Left colon (tissue), 2 donors: ENCODE measurements around the gene C1QB. TPM values are rescaled to one million over a fixed set of nuclear protein-coding genes. Genes with fewer than 3 reads are reported as not detected.
A peak's percentile ranks its signal among the peaks of the same experiment; 100 is the strongest.

Experiments
- ATAC-seq: fragments of 200-7000 bp; cut with Tn5 transposase; one replicate; pipeline ENCODE4 v1.9.1; 2020; ENCODE audit warnings: mild to moderate bottlenecking, moderate library complexity
- DNase-seq, 2 donors: peaks; one replicate each; pipeline ENCODE4 v3.0.0-alpha.2; 2020
- intact Hi-C, 2 donors: fragments of 100-400 bp; cut with DNase I in 1 of 2; cut with micrococcal nuclease in 1 of 2; formaldehyde crosslinking; loops; one replicate each; pipeline versions ENCODE4 v1.11.2 to v1.14.0; 2022; cut with DNase I, micrococcal nuclease
- microRNA-seq, 2 donors: library from miRNA; unstranded; fragments of <30 nt; microRNA quantifications; one replicate each; pipeline versions ENCODE4 v1.1.0 to v1.2.0, GENCODE V29; 2020
- total RNA-seq, 2 donors: library from RNA; stranded (reverse); fragmentation: NEBNext Ultra II Directional; extraction: Animal tissue kit (Norgen Biotek cat#: 25700); gene quantifications; one replicate each; pipeline ENCODE4 v1.2.1, GENCODE V29; 2021
- donor health status: DM: no; HTN: no; CAD: no.
- donor health status: DM: yes; HTN: yes; CAD: no.

Gene C1QB
- total RNA-seq, 2 donors from 2014 or later, result 32.5 to 150 TPM

DNA sequence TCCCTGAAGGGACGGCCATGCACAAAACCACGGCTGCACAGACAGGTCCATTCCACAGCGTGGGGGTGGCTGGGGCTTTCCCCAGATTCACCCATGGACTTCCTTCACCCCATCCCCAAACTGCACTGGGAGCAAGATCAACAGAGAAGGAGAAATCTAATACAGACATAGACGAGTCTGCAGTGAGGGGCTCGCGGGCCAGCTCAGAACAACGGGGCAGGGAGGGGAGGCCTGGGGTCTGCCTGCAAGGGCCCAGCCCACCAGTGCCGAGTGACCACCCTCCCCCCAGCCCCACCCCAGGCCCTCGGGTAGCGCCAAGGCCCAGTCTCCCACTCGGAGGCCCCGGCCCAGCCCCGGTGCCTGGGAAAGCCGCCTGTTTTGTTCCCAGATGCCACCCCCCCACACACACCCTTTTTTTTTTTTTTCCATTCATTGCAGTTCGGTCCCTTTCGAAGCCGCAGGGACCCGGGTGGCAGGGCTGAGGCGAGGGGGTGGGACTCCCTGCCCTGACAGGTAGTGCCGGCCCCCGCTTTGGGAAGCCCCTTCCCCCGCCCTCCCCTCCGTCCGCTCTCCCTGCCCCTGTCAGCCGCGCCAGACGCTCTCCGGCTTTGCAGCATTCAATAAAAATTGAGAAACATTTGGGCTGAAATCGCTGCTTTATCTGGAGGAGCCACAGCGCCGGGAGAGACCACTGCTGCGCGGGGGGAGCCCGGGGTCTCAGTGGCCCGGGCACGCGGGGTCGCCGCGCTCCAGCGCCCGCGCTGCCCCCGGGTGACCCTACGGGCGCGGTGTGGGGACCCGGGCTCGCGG is 57.1 kb downstream of the C1QB start:
- DNase-seq (peak in 1 of 2 donors; percentile 72), ATAC-seq (peak; percentile 27)
- intact Hi-C loops, result loop anchor here in 1 of 2 donors (10.0 kb wide), 1 partner anchor 175 kb away; no protein-coding TSS in a partner anchor

DNA sequence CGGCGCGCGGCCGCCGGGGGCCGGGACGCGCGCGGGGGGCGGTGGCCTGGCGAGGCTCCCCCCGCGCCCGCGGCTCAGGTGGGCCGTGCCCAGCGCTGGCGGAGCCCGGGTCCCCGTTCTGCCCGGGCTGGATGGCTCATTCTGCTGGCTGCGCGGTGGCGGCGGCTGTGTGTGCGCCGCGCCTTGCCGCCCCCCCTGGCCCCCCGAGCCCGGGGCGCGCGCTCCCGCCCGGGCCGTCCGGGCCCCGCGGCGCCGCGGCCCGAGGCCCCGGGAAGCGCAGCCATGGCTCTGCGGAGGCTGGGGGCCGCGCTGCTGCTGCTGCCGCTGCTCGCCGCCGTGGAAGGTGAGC is 57.6 kb downstream of the C1QB start, which contains the start of gene EPHB2:
TSS of gene EPHB2 (plus strand) at position 139 of the 349 bp plus-strand sequence. CDS start at position 283, 144 bp downstream.
- DNase-seq (peak in 1 of 2 donors; percentile 67), ATAC-seq (peak; percentile 48)
- intact Hi-C loops, result no loop called here

DNA sequence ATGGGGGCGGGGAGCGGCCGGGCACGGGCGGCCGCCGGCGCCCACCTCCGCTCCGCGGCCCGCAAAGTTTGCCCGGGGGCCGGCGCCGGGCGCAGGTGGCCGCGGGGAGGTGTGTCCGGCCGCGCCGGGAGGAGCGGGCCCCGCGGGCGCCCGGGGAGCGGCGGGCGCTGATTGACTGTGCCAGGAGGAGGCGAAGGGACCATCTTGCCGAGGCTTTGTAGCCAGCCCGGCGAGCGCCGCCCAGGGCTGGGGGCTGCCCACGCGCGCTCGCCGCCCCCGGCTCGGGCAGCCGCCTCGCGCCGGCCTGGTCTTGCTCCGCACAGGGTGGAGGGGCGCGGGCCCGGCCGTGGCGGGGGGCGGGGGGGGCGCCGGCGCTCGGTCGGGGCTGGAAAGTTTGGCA is 58.0 kb downstream of the C1QB start:
- ATAC-seq, result peak; percentile 6
- intact Hi-C loops, result no loop called here
- DNase-seq, result no peak

Small RNA genes lying within 50 kb of the gene (microRNA-seq; reads per million reads assigned to microRNA genes)
- 0 reads per million in 2 donors for gene MIR6127

Other genes starting within 250 kb of the C1QB start
- gene ZBTB40, start 201.4 kb upstream of the C1QB start, total RNA-seq, result 10 to 100 TPM; 12.7 to 14.0 TPM
- not detected for gene EPHA8, start 89.7 kb upstream of the C1QB start, total RNA-seq
- 100 to 1,000 TPM in 1 of 2 donors, 10 to 100 TPM in 1; 22.8 to 129 TPM for gene C1QA, start 16.6 kb upstream of the C1QB start, total RNA-seq
- 100 to 1,000 TPM in 1 of 2 donors, 10 to 100 TPM in 1; 32.3 to 147 TPM for gene C1QC, start 9.6 kb upstream of the C1QB start, total RNA-seq
- 10 to 100 TPM; 43.3 to 72.8 TPM for gene EPHB2, start 57.6 kb downstream of the C1QB start, total RNA-seq